ENCODE results near the gene MRPL18.

- TF ChIP-seq EZH2 (IDR thresholded peaks at IDR 0.05) (no peak), POLR2AphosphoS5 (IDR thresholded peaks at IDR 0.05; ENCODE audit: borderline replicate concordance, low read depth, low read length) (no peak), FOXP2 (optimal IDR thresholded peaks at IDR 0.05; ENCODE audit: control extremely low read depth, extremely low read length, insufficient read depth) (no peak)
These were observed 29.0 kb upstream of the MRPL18 start for GRCh38 chr6:159761129-159761872.

All from SK-N-MC (cell line).